Measurements from ENCODE around the gene CARF. TPM values are rescaled to one million over a fixed set of nuclear protein-coding genes. Genes with fewer than 3 reads are reported as not detected.
A peak's percentile ranks its signal among the peaks of the same experiment; 100 is the strongest.

CARF gene
- total and polyA plus RNA-seq, 2 of the 13 experiments (the other 11 are each of a cell fraction or from before 2014, with no cell fraction given), result 3.0 to 5.4 TPM

DNA sequence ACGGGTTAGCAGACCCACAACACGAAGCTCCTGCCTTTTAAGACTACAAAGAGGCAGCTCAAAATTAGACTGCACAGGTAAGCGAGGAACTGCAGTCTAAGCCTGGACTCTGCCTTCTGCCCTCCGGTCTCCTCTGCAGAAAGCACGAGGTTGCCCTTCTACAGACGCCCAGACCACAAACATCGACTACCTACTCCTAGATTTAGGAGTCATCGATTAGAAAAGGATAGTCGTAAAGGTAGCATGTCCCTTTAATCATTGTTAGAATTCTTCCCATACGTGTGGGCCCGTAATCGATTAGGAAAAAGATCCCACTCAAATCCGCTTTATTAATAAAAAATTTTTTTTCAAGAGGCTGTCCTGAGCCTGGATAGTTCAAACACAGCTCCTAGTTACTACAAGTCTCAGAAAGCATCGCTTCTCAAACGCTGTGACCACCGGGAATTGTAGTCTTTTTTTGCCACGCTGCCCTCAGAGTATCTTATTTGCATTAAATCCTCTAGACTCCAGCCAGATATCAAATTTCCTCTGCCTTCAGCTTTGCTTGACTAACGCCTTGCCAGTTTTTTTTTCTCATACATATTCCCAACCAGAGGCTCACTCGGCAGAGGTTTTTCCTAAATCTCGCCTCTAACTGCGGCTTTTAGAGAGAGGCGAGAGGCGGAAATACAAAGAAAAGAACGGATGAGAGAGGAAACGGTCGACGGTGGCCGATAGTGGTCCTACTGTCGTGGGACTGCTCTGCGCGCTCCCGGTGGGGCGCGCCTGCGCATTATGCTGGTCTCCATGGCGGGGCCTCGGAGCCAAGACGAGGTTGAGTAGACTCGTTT lies at the start of gene CARF, which contains the start of gene WDR12 (continued):
- TF ChIP-seq ZNF276 (CRISPR knock-in tag; IDR thresholded peaks at IDR 0.05; ENCODE audit: low read depth), result peak; percentile 42; the same call in 1 of the 2 replicates
- TF ChIP-seq ASH2L (IDR thresholded peaks at IDR 0.05; ENCODE audit: insufficient read length, low read depth, low read length), result peak; percentile 92
- no peak for TF ChIP-seq NFAT5 (CRISPR knock-in tag; IDR thresholded peaks at IDR 0.05)
- no peak for TF ChIP-seq TCF7 (IDR thresholded peaks at IDR 0.05; ENCODE audit: low read depth)
- no peak for TF ChIP-seq FOXA1 (IDR thresholded peaks at IDR 0.05)
- 0 out of 2 replicates have a peak, but pooled peaks have one; percentile 22 for TF ChIP-seq FOXA1 (CRISPR knock-in tag; IDR thresholded peaks at IDR 0.05)
- TF ChIP-seq, protein P1, sequence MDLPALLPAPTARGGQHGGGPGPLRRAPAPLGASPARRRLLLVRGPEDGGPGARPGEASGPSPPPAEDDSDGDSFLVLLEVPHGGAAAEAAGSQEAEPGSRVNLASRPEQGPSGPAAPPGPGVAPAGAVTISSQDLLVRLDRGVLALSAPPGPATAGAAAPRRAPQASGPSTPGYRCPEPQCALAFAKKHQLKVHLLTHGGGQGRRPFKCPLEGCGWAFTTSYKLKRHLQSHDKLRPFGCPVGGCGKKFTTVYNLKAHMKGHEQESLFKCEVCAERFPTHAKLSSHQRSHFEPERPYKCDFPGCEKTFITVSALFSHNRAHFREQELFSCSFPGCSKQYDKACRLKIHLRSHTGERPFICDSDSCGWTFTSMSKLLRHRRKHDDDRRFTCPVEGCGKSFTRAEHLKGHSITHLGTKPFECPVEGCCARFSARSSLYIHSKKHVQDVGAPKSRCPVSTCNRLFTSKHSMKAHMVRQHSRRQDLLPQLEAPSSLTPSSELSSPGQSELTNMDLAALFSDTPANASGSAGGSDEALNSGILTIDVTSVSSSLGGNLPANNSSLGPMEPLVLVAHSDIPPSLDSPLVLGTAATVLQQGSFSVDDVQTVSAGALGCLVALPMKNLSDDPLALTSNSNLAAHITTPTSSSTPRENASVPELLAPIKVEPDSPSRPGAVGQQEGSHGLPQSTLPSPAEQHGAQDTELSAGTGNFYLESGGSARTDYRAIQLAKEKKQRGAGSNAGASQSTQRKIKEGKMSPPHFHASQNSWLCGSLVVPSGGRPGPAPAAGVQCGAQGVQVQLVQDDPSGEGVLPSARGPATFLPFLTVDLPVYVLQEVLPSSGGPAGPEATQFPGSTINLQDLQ (CRISPR knock-in tag; IDR thresholded peaks at IDR 0.05), result peak; percentile 66; the same call in 1 of the 2 replicates
- TF ChIP-seq ZNF75D (CRISPR knock-in tag; IDR thresholded peaks at IDR 0.05; ENCODE audit: borderline replicate concordance), result 0 out of 2 replicates have a peak, but pooled peaks have one; percentile 41
- no peak; the same call in 1 of the 2 replicates for TF ChIP-seq FOXJ3 (CRISPR knock-in tag; IDR thresholded peaks at IDR 0.05; ENCODE audit: borderline replicate concordance)
- TF ChIP-seq DNMT1 (CRISPR knock-in tag; IDR thresholded peaks at IDR 0.05), result no peak
- no peak for TF ChIP-seq KMT2A (CRISPR knock-in tag; IDR thresholded peaks at IDR 0.05)
- TF ChIP-seq ZHX1 (CRISPR knock-in tag; IDR thresholded peaks at IDR 0.05; ENCODE audit: low read depth), result no peak
- 0 out of 2 replicates have a peak, but pooled peaks have one; percentile 23 for TF ChIP-seq KDM4B (CRISPR knock-in tag; IDR thresholded peaks at IDR 0.05)
- TF ChIP-seq ZNF329 (CRISPR knock-in tag; IDR thresholded peaks at IDR 0.05; ENCODE audit: low read depth), result no peak
- TF ChIP-seq KDM5B (CRISPR knock-in tag; IDR thresholded peaks at IDR 0.05; ENCODE audit: borderline replicate concordance), result no peak
- no peak for TF ChIP-seq XBP1 (CRISPR knock-in tag; IDR thresholded peaks at IDR 0.05)

Data from HepG2 (cell line).